ENCODE results near the gene PTDSS2. TPM values are rescaled to one million over a fixed set of nuclear protein-coding genes. Genes with fewer than 3 reads are reported as not detected.

Gene PTDSS2
- total and polyA plus RNA-seq, 2 experiments from 2014 or later: 22.7 to 145 TPM

DNA sequence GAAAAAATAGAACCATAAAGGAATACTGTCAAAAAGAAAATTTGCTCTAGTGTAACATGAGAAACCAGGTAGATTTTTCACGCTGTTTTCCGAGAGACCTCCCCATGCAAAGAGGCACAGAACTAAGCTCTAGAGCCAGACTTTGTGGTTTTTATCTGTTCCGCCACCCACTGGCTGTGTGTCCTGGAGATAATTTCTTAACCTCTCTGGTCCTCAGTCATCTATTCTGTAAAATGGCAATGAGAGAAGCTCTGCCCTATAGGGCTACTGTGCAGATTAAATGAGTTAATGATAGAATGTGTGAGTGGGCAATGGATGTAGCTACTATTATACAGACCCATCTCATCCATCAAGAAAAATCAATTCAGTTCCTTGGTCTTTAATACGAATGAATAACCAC is 25.8 kb upstream of the PTDSS2 start:
- Mint-ChIP-seq H3K36me3 (ENCODE audit: low read depth) (peaks cover 4% of the 10 kb centered on the region), H3K4me3 (no peak overlapping the region), H3K9me3 (peaks cover 2% of the 10 kb centered on the region; the same call in 1 of the 3 replicates), H3K4me1 (peaks cover 3% of the 10 kb centered on the region; the same call in 1 of the 3 replicates), H3K27ac (no peak overlapping the region), H3K27me3 (ENCODE audit: insufficient read depth, low read depth, poor library complexity) (peaks cover 4% of the 10 kb centered on the region)
- Histone ChIP-seq H3K4me3 (no peak overlapping the region), H3K27me3 (ENCODE audit: insufficient read depth) (peaks cover 6% of the 10 kb centered on the region), H3K4me1 (ENCODE audit: insufficient read depth) (no peaks in the 10 kb centered on the region; the same call in 1 of the 2 replicates), H3K9me2 (ENCODE audit: insufficient read depth) (no peaks in the 10 kb centered on the region), H3F3A (replicated peaks; ENCODE audit: low read depth) (peaks cover 5% of the 10 kb centered on the region), H4K20me1 (replicated peaks; ENCODE audit: insufficient read depth) (no peaks in the 10 kb centered on the region), H3K4me2 (no peak overlapping the region), H3K36me3 (ENCODE audit: insufficient read depth) (no peaks in the 10 kb centered on the region), H3K27ac (ENCODE audit: low read depth) (no peak overlapping the region), H2AFZ (no peak overlapping the region), H3K79me2 (replicated peaks; ENCODE audit: insufficient read depth) (no peaks in the 10 kb centered on the region)
- ATAC-seq (no peak), DNase-seq (ENCODE audit: low spot score) (no peak)
- TF ChIP-seq, protein P1, sequence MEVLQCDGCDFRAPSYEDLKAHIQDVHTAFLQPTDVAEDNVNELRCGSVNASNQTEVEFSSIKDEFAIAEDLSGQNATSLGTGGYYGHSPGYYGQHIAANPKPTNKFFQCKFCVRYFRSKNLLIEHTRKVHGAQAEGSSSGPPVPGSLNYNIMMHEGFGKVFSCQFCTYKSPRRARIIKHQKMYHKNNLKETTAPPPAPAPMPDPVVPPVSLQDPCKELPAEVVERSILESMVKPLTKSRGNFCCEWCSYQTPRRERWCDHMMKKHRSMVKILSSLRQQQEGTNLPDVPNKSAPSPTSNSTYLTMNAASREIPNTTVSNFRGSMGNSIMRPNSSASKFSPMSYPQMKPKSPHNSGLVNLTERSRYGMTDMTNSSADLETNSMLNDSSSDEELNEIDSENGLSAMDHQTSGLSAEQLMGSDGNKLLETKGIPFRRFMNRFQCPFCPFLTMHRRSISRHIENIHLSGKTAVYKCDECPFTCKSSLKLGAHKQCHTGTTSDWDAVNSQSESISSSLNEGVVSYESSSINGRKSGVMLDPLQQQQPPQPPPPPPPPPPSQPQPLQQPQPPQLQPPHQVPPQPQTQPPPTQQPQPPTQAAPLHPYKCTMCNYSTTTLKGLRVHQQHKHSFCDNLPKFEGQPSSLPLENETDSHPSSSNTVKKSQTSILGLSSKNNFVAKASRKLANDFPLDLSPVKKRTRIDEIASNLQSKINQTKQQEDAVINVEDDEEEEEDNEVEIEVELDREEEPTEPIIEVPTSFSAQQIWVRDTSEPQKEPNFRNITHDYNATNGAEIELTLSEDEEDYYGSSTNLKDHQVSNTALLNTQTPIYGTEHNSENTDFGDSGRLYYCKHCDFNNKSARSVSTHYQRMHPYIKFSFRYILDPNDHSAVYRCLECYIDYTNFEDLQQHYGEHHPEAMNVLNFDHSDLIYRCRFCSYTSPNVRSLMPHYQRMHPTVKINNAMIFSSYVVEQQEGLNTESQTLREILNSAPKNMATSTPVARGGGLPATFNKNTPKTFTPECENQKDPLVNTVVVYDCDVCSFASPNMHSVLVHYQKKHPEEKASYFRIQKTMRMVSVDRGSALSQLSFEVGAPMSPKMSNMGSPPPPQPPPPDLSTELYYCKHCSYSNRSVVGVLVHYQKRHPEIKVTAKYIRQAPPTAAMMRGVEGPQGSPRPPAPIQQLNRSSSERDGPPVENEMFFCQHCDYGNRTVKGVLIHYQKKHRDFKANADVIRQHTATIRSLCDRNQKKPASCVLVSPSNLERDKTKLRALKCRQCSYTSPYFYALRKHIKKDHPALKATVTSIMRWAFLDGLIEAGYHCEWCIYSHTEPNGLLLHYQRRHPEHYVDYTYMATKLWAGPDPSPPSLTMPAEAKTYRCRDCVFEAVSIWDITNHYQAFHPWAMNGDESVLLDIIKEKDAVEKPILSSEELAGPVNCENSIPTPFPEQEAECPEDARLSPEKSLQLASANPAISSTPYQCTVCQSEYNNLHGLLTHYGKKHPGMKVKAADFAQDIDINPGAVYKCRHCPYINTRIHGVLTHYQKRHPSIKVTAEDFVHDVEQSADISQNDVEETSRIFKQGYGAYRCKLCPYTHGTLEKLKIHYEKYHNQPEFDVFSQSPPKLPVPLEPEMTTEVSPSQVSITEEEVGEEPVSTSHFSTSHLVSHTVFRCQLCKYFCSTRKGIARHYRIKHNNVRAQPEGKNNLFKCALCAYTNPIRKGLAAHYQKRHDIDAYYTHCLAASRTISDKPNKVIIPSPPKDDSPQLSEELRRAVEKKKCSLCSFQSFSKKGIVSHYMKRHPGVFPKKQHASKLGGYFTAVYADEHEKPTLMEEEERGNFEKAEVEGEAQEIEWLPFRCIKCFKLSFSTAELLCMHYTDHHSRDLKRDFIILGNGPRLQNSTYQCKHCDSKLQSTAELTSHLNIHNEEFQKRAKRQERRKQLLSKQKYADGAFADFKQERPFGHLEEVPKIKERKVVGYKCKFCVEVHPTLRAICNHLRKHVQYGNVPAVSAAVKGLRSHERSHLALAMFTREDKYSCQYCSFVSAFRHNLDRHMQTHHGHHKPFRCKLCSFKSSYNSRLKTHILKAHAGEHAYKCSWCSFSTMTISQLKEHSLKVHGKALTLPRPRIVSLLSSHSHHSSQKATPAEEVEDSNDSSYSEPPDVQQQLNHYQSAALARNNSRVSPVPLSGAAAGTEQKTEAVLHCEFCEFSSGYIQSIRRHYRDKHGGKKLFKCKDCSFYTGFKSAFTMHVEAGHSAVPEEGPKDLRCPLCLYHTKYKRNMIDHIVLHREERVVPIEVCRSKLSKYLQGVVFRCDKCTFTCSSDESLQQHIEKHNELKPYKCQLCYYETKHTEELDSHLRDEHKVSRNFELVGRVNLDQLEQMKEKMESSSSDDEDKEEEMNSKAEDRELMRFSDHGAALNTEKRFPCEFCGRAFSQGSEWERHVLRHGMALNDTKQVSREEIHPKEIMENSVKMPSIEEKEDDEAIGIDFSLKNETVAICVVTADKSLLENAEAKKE (CRISPR knock-in tag; IDR thresholded peaks at IDR 0.05): no peak
- TF ChIP-seq JUNB (IDR thresholded peaks at IDR 0.05; ENCODE audit: unreplicated experiment) (no peak), POLR2AphosphoS5 (IDR thresholded peaks at IDR 0.05; ENCODE audit: low read depth) (no peak), ZNF331 (CRISPR knock-in tag; IDR thresholded peaks at IDR 0.05; ENCODE audit: low read depth) (no peak), EZH2 (IDR thresholded peaks at IDR 0.05; ENCODE audit: low read depth, unreplicated experiment) (no peak), STAT1 (IDR thresholded peaks at IDR 0.05; ENCODE audit: unreplicated experiment) (no peak), EZH2phosphoT487 (IDR thresholded peaks at IDR 0.05; ENCODE audit: unreplicated experiment) (no peak), NANOG (IDR thresholded peaks at IDR 0.05; ENCODE audit: borderline replicate concordance) (no peak), ZNF114 (CRISPR knock-in tag; IDR thresholded peaks at IDR 0.05) (no peak), CREB1 (CRISPR knock-in tag; IDR thresholded peaks at IDR 0.05; ENCODE audit: low read depth) (no peak)
- TF ChIP-seq, protein P2, sequence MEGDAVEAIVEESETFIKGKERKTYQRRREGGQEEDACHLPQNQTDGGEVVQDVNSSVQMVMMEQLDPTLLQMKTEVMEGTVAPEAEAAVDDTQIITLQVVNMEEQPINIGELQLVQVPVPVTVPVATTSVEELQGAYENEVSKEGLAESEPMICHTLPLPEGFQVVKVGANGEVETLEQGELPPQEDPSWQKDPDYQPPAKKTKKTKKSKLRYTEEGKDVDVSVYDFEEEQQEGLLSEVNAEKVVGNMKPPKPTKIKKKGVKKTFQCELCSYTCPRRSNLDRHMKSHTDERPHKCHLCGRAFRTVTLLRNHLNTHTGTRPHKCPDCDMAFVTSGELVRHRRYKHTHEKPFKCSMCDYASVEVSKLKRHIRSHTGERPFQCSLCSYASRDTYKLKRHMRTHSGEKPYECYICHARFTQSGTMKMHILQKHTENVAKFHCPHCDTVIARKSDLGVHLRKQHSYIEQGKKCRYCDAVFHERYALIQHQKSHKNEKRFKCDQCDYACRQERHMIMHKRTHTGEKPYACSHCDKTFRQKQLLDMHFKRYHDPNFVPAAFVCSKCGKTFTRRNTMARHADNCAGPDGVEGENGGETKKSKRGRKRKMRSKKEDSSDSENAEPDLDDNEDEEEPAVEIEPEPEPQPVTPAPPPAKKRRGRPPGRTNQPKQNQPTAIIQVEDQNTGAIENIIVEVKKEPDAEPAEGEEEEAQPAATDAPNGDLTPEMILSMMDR (conservative IDR thresholded peaks at IDR 0.05; ENCODE audit: low read depth in 2 of 2): no peak
- TF ChIP-seq, protein P3, sequence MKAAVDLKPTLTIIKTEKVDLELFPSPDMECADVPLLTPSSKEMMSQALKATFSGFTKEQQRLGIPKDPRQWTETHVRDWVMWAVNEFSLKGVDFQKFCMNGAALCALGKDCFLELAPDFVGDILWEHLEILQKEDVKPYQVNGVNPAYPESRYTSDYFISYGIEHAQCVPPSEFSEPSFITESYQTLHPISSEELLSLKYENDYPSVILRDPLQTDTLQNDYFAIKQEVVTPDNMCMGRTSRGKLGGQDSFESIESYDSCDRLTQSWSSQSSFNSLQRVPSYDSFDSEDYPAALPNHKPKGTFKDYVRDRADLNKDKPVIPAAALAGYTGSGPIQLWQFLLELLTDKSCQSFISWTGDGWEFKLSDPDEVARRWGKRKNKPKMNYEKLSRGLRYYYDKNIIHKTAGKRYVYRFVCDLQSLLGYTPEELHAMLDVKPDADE (IDR thresholded peaks at IDR 0.05): no peak
- TF ChIP-seq, protein P4, sequence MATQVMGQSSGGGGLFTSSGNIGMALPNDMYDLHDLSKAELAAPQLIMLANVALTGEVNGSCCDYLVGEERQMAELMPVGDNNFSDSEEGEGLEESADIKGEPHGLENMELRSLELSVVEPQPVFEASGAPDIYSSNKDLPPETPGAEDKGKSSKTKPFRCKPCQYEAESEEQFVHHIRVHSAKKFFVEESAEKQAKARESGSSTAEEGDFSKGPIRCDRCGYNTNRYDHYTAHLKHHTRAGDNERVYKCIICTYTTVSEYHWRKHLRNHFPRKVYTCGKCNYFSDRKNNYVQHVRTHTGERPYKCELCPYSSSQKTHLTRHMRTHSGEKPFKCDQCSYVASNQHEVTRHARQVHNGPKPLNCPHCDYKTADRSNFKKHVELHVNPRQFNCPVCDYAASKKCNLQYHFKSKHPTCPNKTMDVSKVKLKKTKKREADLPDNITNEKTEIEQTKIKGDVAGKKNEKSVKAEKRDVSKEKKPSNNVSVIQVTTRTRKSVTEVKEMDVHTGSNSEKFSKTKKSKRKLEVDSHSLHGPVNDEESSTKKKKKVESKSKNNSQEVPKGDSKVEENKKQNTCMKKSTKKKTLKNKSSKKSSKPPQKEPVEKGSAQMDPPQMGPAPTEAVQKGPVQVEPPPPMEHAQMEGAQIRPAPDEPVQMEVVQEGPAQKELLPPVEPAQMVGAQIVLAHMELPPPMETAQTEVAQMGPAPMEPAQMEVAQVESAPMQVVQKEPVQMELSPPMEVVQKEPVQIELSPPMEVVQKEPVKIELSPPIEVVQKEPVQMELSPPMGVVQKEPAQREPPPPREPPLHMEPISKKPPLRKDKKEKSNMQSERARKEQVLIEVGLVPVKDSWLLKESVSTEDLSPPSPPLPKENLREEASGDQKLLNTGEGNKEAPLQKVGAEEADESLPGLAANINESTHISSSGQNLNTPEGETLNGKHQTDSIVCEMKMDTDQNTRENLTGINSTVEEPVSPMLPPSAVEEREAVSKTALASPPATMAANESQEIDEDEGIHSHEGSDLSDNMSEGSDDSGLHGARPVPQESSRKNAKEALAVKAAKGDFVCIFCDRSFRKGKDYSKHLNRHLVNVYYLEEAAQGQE (IDR thresholded peaks at IDR 0.05; ENCODE audit: unreplicated experiment): no peak

Measured in GM23338 (cell line).